H1 (cell line): Measurements from ENCODE around the gene TGM2. TPM values are rescaled to one million over a fixed set of nuclear protein-coding genes. Genes with fewer than 3 reads are reported as not detected.

ENCODE experiments used
- CTCF ChIA-PET: fragments of 300-600 bp; sonication (Branson Sonifier 250); formaldehyde crosslinking; loops from one replicate; lab custom pipeline; 2021; ENCODE audit not compliant: partially characterized antibody; lab: Charles Lee
- POLR2A ChIA-PET: fragments of 300-600 bp; sonication (Branson Sonifier 250); formaldehyde crosslinking; loops from one replicate; lab custom pipeline; 2021; ENCODE audit warnings: inconsistent platforms; ENCODE audit not compliant: partially characterized antibody; lab: Charles Lee
- DNase-seq, 2 experiments: peaks; one replicate each; pipeline versions ENCODE4 v3.0.0 to v3.0.0-alpha.2; 2010 to 2022; ENCODE audit warnings: low spot score in 2 of 2, low read depth in 1 of 2, mixed read lengths in 1 of 2
- FAIRE-seq: peaks from 2 replicates; lab custom pipeline; 2011; peaks lifted over from hg19 to GRCh38; lab: Jason Lieb, UNC
- H2AFZ ChIP-seq: 2 replicates; pipeline ENCODE4 v1.8.1; 2012; ENCODE audit warnings: low read length, inconsistent platforms
- H2AK5ac ChIP-seq: 2 replicates; pipeline ENCODE4 v1.6.1; 2013; ENCODE audit warnings: low read depth, low read length
- H2BK120ac ChIP-seq: replicated peaks from 2 replicates; pipeline ENCODE3; 2013; ENCODE audit warnings: low read depth, low read length, inconsistent platforms
- H2BK12ac ChIP-seq: 2 replicates; pipeline ENCODE4 v1.6.1; 2013; ENCODE audit warnings: low read depth, low read length
- H2BK15ac ChIP-seq: 2 replicates; pipeline ENCODE4 v1.6.1; 2013; ENCODE audit warnings: low read length
- H2BK20ac ChIP-seq: 2 replicates; pipeline ENCODE4 v1.6.1; 2013; ENCODE audit warnings: low read length
- H2BK5ac ChIP-seq: 2 replicates; pipeline ENCODE4 v1.6.1; 2013; ENCODE audit warnings: low read depth, low read length
- H3K14ac ChIP-seq: 2 replicates; pipeline ENCODE4 v1.6.1; 2013; ENCODE audit warnings: inconsistent platforms; ENCODE audit not compliant: insufficient read length
- H3K18ac ChIP-seq: 2 replicates; pipeline ENCODE4 v1.6.1; 2013; ENCODE audit warnings: low read length; ENCODE audit errors: extremely low read depth
- H3K23ac ChIP-seq: 2 replicates; pipeline ENCODE4 v1.6.1; 2013; ENCODE audit warnings: inconsistent platforms; ENCODE audit not compliant: insufficient read length
- H3K23me2 ChIP-seq: 2 replicates; pipeline ENCODE4 v1.6.1; 2013; ENCODE audit warnings: low read depth, low read length
- H3K27ac ChIP-seq: 2 replicates; pipeline ENCODE4 v1.6.1; 2011; ENCODE audit warnings: low read depth, low read length, inconsistent platforms
- H3K27me3 ChIP-seq, 4 experiments: replicated peaks in 1 of 4; 1 replicate in 1 of 4; 2 replicates in 3 of 4; pipeline versions ENCODE4 v1.6.1 to v1.8.1; 2011 to 2013; ENCODE audit warnings: low read length in 3 of 4, mild to moderate bottlenecking in 3 of 4, inconsistent platforms in 2 of 4, mixed read lengths in 2 of 4, moderate library complexity in 1 of 4; ENCODE audit not compliant: control insufficient read depth in 3 of 4, insufficient read depth in 3 of 4; ENCODE audit errors: extremely low read depth in 1 of 4
- H3K36me3 ChIP-seq, 4 experiments: 2 replicates each; pipeline versions ENCODE4 v1.6.1 to v1.8.1; 2011 to 2013; ENCODE audit warnings: mild to moderate bottlenecking in 4 of 4, low read length in 3 of 4, moderate library complexity in 2 of 4, control low read depth in 1 of 4, inconsistent platforms in 1 of 4; ENCODE audit not compliant: insufficient read depth in 4 of 4, control insufficient read depth in 2 of 4
- H3K4ac ChIP-seq: replicated peaks from 2 replicates; pipeline ENCODE3; 2013; ENCODE audit warnings: low read length, low read depth, mixed read lengths, inconsistent platforms; ENCODE audit not compliant: insufficient read length
- H3K4me1 ChIP-seq, 4 experiments: replicated peaks in 1 of 4; 1 replicate in 1 of 4; 2 replicates in 3 of 4; pipeline versions ENCODE4 v1.6.1 to v1.8.1; 2011 to 2013; ENCODE audit warnings: low read length in 3 of 4, inconsistent platforms in 2 of 4, mixed read lengths in 1 of 4; ENCODE audit not compliant: insufficient read depth in 4 of 4, control insufficient read depth in 3 of 4
- H3K4me2 ChIP-seq, 2 experiments: 2 replicates each; pipeline versions ENCODE4 v1.6.1 to v1.8.1; 2011 to 2013; ENCODE audit warnings: low read depth in 2 of 2, low read length in 2 of 2, control low read depth in 1 of 2, inconsistent platforms in 1 of 2, mild to moderate bottlenecking in 1 of 2; ENCODE audit not compliant: insufficient read depth in 1 of 2
- H3K4me3 ChIP-seq, 4 experiments: fragments of 200-600, 300-600 bp in 1 of 4; sonication (generic), shearing (Covaris generic), sonication (Bioruptor Twin) in 1 of 4; 2 replicates each; pipeline versions ENCODE4 v1.5.1 to v1.8.1; 2011 to 2016; ENCODE audit warnings: low read length in 4 of 4, low read depth in 3 of 4, control low read depth in 2 of 4, inconsistent platforms in 2 of 4, mild to moderate bottlenecking in 2 of 4, mixed read lengths in 1 of 4, moderate library complexity in 1 of 4; ENCODE audit not compliant: insufficient read depth in 2 of 4; ENCODE audit errors: extremely low read depth in 1 of 4
- H3K56ac ChIP-seq: replicated peaks from 2 replicates; pipeline ENCODE3; 2013; ENCODE audit warnings: low read depth, mild to moderate bottlenecking, mixed read lengths, low read length, inconsistent platforms; ENCODE audit not compliant: insufficient read length
- H3K79me1 ChIP-seq: 2 replicates; pipeline ENCODE4 v1.6.1; 2013; ENCODE audit warnings: low read depth, low read length, control low read depth
- H3K79me2 ChIP-seq, 2 experiments: 2 replicates each; pipeline versions ENCODE4 v1.6.1 to v1.8.1; 2012 to 2013; ENCODE audit warnings: low read length in 2 of 2, mild to moderate bottlenecking in 2 of 2, inconsistent platforms in 1 of 2; ENCODE audit not compliant: insufficient read depth in 2 of 2, control insufficient read depth in 1 of 2
- H3K9ac ChIP-seq, 4 experiments: replicated peaks in 1 of 4; 1 replicate in 1 of 4; 2 replicates in 3 of 4; pipeline versions ENCODE4 v1.6.1 to v1.8.1; 2011 to 2013; ENCODE audit warnings: low read depth in 3 of 4, low read length in 3 of 4, control low read depth in 2 of 4, mild to moderate bottlenecking in 2 of 4, moderate library complexity in 2 of 4, inconsistent platforms in 1 of 4; ENCODE audit errors: extremely low read depth in 1 of 4
- H3K9me3 ChIP-seq, 2 experiments: 2 replicates each; pipeline versions ENCODE4 v1.6.1 to v1.8.1; 2012 to 2013; ENCODE audit warnings: mild to moderate bottlenecking in 2 of 2, moderate library complexity in 2 of 2, control low read depth in 1 of 2, inconsistent platforms in 1 of 2, low read depth in 1 of 2, low read length in 1 of 2, mixed read lengths in 1 of 2; ENCODE audit not compliant: insufficient read depth in 2 of 2
- H4K20me1 ChIP-seq, 2 experiments: replicated peaks in 1 of 2; 2 replicates each; pipeline versions ENCODE3 to v1.8.1; 2011 to 2013; ENCODE audit warnings: inconsistent platforms in 2 of 2, low read length in 2 of 2, mild to moderate bottlenecking in 1 of 2; ENCODE audit not compliant: insufficient read depth in 2 of 2, control insufficient read depth in 1 of 2
- H4K5ac ChIP-seq: 2 replicates; pipeline ENCODE4 v1.6.1; 2013; ENCODE audit warnings: low read length, low read depth, mixed read lengths, inconsistent platforms; ENCODE audit not compliant: insufficient read length
- H4K8ac ChIP-seq: 2 replicates; pipeline ENCODE4 v1.8.0; 2013; ENCODE audit warnings: mild to moderate bottlenecking, moderate library complexity, low read length, inconsistent platforms; ENCODE audit not compliant: insufficient read depth; ENCODE audit errors: extremely low read depth
- H4K91ac ChIP-seq: replicated peaks from 2 replicates; pipeline ENCODE3; 2013; ENCODE audit warnings: low read length, mixed read lengths, inconsistent platforms; ENCODE audit not compliant: insufficient read length
- JUN ChIP-seq: IDR thresholded peaks from 2 replicates; pipeline ENCODE4 v1.6.1; 2011; ENCODE audit warnings: low read depth, mild to moderate bottlenecking, improper control_type of control experiment, low read length
- SAP30 ChIP-seq: fragments of 300-600 bp; sonication (generic); IDR thresholded peaks from 2 replicates; pipeline ENCODE4 v1.7.1; 2012; ENCODE audit warnings: low read length, moderate library complexity, mild to moderate bottlenecking, inconsistent platforms; ENCODE audit not compliant: insufficient read depth, insufficient replicate concordance
- SUZ12 ChIP-seq: fragments of 200-600 bp; sonication (generic); IDR thresholded peaks from 2 replicates; pipeline ENCODE4 v1.6.1; 2012; ENCODE audit warnings: mild to moderate bottlenecking, inconsistent platforms, low read length, moderate library complexity, mixed read lengths
- TAF7 ChIP-seq: optimal IDR thresholded peaks from 2 replicates; pipeline ENCODE3; 2011; ENCODE audit warnings: low read depth, mild to moderate bottlenecking, inconsistent platforms, low read length, moderate library complexity, borderline replicate concordance
- TBP ChIP-seq: IDR thresholded peaks from 2 replicates; pipeline ENCODE4 v1.6.1; 2011; ENCODE audit warnings: low read depth, low read length, improper control_type of control experiment
- TEAD4 ChIP-seq: IDR thresholded peaks from 2 replicates; pipeline ENCODE4 v1.6.1; 2012; ENCODE audit warnings: low read depth, low read length, inconsistent platforms, mixed read lengths
- WGBS, 2 experiments: shearing (Covaris generic) in 1 of 2; methylation state at CpG; one replicate each; pipeline versions ENCODE4 v1.1.6 to v1.1.7; 2013 to 2015; ENCODE audit warnings: low lambda C conversion rate in 2 of 2, mixed read lengths in 2 of 2, inconsistent platforms in 1 of 2, low coverage in 1 of 2, missing lambda C conversion rate in 1 of 2; ENCODE audit not compliant: insufficient replicate concordance in 2 of 2, insufficient coverage in 1 of 2, insufficient read length in 1 of 2; ENCODE audit errors: extremely low coverage in 1 of 2, missing lambda C conversion rate in 1 of 2; 5-methylcytosine and 5-hydroxymethylcytosine counted together
- polyA plus RNA-seq, 7 experiments: library from polyadenylated mRNA; depleted of rRNA in 3 of 7; stranded (reverse) in 5 of 7; unstranded in 2 of 7; fragments of >200 nt in 5 of 7; fragments of 200-250 nt in 2 of 7; gene quantifications; 1 replicate in 5 of 7; 2 replicates in 1 of 7; 4 replicates in 1 of 7; pipeline versions ENCODE4 v1.2.1 to v1.2.3, GENCODE V29; 2011 to 2013; ENCODE audit warnings: missing spikeins in 2 of 7, mixed read lengths in 2 of 7
- total RNA-seq: library from RNA; stranded (reverse); fragmentation: NEBNext Ultra II Directional; extraction: Animal tissue kit (Norgen Biotek cat#: 25700); gene quantifications from 2 replicates; pipeline ENCODE4 v1.2.1, GENCODE V29; 2021
- TF ChIP-seq, protein P1 (sequence below): IDR thresholded peaks from 2 replicates; pipeline ENCODE4 v1.6.1; 2011; ENCODE audit warnings: low read length, improper control_type of control experiment

TGM2 gene
- total and polyA plus RNA-seq, 2 of the 8 experiments (the other 6 are each of a cell fraction or from before 2014, with no cell fraction given): 0.86 to 1.0 TPM

GRCh38 chr20:38079353-38079752 lies 85.7 kb downstream of the TGM2 start:
- Histone ChIP-seq H3K9ac (no peak overlapping the region), H3K79me1 (peaks cover 8% of the 10 kb centered on the region), H3K36me3 (peaks cover 0 to 17% (median 1%) of the 10 kb centered on the region in 4 experiments; a peak in 3 of 8 replicates), H3K56ac (no peak overlapping the region), H3K23ac (no peak overlapping the region), H2BK15ac (no peak overlapping the region), H3K4me2 (no peak overlapping the region), H4K8ac (no peak overlapping the region), H4K5ac (no peak overlapping the region), H2BK12ac (no peak overlapping the region), H2BK20ac (no peak overlapping the region), H3K18ac (no peak overlapping the region), H2AK5ac (no peak overlapping the region), H3K4ac (no peak overlapping the region), H3K4me1 (0 out of 7 replicates have a peak, but pooled peaks cover 0 to 2% (median 0%) of the 10 kb centered on the region in 4 experiments), H3K79me2 (peaks cover 0 to 43% of the 10 kb centered on the region in 2 experiments; a peak in 2 of 4 replicates), H3K27me3 (no peaks in the 10 kb centered on the region), H4K91ac (no peak overlapping the region), H2BK120ac (no peak overlapping the region), H3K9me3 (no peaks in the 10 kb centered on the region), H3K27ac (no peak overlapping the region), H4K20me1 (peaks cover 0 to 3% of the 10 kb centered on the region in 2 experiments), H3K23me2 (no peaks in the 10 kb centered on the region), H3K14ac (no peak overlapping the region), H2BK5ac (no peak overlapping the region), H3K4me3 (no peak overlapping the region), H2AFZ (no peak overlapping the region)
- DNase-seq: no peak
- ChIA-PET CTCF (interaction anchor here (0.6 to 1.6 kb wide), 4 partner anchors 9 to 144 kb away, joined by 3 to 5 read pairs (median 4); no protein-coding TSS in a partner anchor), POLR2A (no interaction called here)
- FAIRE-seq: no peak
- 93% methylated on average over 3 of the region's 3 CpGs; no CpG with 5 or more reads in 1 of the 2 experiments for WGBS, 2 experiments
- TF ChIP-seq TAF7: no peak
- TF ChIP-seq SUZ12: no peak
- TF ChIP-seq SAP30: no peak
- no peak for TF ChIP-seq TEAD4
- no peak for TF ChIP-seq JUN
- TF ChIP-seq, protein P1, sequence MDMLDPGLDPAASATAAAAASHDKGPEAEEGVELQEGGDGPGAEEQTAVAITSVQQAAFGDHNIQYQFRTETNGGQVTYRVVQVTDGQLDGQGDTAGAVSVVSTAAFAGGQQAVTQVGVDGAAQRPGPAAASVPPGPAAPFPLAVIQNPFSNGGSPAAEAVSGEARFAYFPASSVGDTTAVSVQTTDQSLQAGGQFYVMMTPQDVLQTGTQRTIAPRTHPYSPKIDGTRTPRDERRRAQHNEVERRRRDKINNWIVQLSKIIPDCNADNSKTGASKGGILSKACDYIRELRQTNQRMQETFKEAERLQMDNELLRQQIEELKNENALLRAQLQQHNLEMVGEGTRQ: no peak
- no peak for TF ChIP-seq TBP
